Body of pancreas (tissue), 4 donors: ENCODE data around the gene RNF212.

Source experiments
- POLR2A ChIP-seq, 3 donors: fragments of 450-650 bp; IDR thresholded peaks; one replicate each; pipeline ENCODE4 v1.6.1; 2016; ENCODE audit warnings: antibody characterized with exemption in 3 of 3, mild to moderate bottlenecking in 2 of 3
- TF ChIP-seq, protein P1 (sequence below), 7 experiments: fragments of 450-650 bp in 4 of 7; fragments of 200-600 bp in 3 of 7; sonication (generic) in 3 of 7; IDR thresholded peaks; one replicate each; pipeline ENCODE4 v1.5.1; 2016 to 2019; ENCODE audit warnings: antibody characterized with exemption in 7 of 7

DNA sequence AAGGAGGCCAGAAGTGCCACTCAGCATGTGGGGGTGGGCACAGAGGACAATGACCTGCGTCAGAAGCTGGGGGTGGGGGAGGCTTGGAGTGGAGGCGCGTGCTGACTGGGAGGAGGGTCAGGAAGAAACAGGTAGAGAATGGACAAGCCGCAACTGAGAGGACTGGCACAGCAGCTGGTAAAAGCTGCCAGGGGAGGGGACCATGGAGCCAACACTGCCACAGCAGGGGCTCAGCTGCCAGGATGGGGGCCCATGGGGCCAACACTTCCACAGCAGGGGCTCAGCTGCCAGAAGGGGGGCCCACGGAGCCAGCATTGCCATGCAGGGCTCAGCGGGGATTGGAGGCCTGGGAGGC is 19.1 kb downstream of the RNF212 start:
- TF ChIP-seq, protein P1, sequence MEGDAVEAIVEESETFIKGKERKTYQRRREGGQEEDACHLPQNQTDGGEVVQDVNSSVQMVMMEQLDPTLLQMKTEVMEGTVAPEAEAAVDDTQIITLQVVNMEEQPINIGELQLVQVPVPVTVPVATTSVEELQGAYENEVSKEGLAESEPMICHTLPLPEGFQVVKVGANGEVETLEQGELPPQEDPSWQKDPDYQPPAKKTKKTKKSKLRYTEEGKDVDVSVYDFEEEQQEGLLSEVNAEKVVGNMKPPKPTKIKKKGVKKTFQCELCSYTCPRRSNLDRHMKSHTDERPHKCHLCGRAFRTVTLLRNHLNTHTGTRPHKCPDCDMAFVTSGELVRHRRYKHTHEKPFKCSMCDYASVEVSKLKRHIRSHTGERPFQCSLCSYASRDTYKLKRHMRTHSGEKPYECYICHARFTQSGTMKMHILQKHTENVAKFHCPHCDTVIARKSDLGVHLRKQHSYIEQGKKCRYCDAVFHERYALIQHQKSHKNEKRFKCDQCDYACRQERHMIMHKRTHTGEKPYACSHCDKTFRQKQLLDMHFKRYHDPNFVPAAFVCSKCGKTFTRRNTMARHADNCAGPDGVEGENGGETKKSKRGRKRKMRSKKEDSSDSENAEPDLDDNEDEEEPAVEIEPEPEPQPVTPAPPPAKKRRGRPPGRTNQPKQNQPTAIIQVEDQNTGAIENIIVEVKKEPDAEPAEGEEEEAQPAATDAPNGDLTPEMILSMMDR (IDR thresholded peaks at IDR 0.05) = no peak
- TF ChIP-seq POLR2A (IDR thresholded peaks at IDR 0.05) = no peak
